Stimulated activated CD8-positive, alpha-beta memory T cell treated with anti-CD3 and anti-CD28 coated beads, Interleukin-4, amount 100 ng/mL, for 1 hour (primary cell): ENCODE data around the gene FGFBP1.

ENCODE experiments used
- DNase-seq, 2 donors: peaks; one replicate each; pipeline ENCODE4 v3.0.0-alpha.2; 2020; ENCODE audit warnings: low read depth in 2 of 2, low spot score in 1 of 2

FGFBP1 gene

GRCh38 chr4:15913631-15913970 is 24.9 kb downstream of the FGFBP1 start:
- DNase-seq = no peak

GRCh38 chr4:15912961-15913630 is 25.4 kb downstream of the FGFBP1 start:
- no peak for DNase-seq

GRCh38 chr4:15912236-15912635 is 26.3 kb downstream of the FGFBP1 start:
- no peak for DNase-seq

- no peak for DNase-seq
These were observed 28.2 kb downstream of the FGFBP1 start for GRCh38 chr4:15910155-15910940.

GRCh38 chr4:15907430-15907829 is 31.1 kb downstream of the FGFBP1 start:
- DNase-seq = no peak

GRCh38 chr4:15906020-15906443 is 32.5 kb downstream of the FGFBP1 start:
- DNase-seq = no peak

- DNase-seq = no peak
These were observed 35.8 kb downstream of the FGFBP1 start for GRCh38 chr4:15902746-15903145.

GRCh38 chr4:15901998-15902397 is 36.5 kb downstream of the FGFBP1 start:
- no peak for DNase-seq

GRCh38 chr4:15901007-15901406 is 37.5 kb downstream of the FGFBP1 start:
- DNase-seq = no peak

GRCh38 chr4:15899511-15899910 is 39.0 kb downstream of the FGFBP1 start:
- DNase-seq = no peak

- DNase-seq = no peak
These were observed 39.6 kb downstream of the FGFBP1 start for GRCh38 chr4:15898902-15899301.

GRCh38 chr4:15897577-15897976 is 41.0 kb downstream of the FGFBP1 start:
- DNase-seq = no peak

- DNase-seq = no peak
These were observed 43.3 kb downstream of the FGFBP1 start for GRCh38 chr4:15894921-15895916.

GRCh38 chr4:15894393-15894792 is 44.1 kb downstream of the FGFBP1 start:
- no peak for DNase-seq

GRCh38 chr4:15893962-15894361 is 44.6 kb downstream of the FGFBP1 start:
- no peak for DNase-seq

GRCh38 chr4:15891312-15891711 is 47.2 kb downstream of the FGFBP1 start:
- DNase-seq = no peak

- DNase-seq = no peak
These were observed 48.2 kb downstream of the FGFBP1 start for GRCh38 chr4:15890246-15890829.

- DNase-seq = no peak
These were observed 50.0 kb downstream of the FGFBP1 start for GRCh38 chr4:15888515-15888914.
